Transverse colon (tissue), 4 donors: Measurements from ENCODE around the gene IGF2BP2.

Source experiments
- EP300 ChIP-seq: sonication (generic); formaldehyde crosslinking; IDR thresholded peaks from one replicate; pipeline ENCODE4 v1.6.1; 2017; ENCODE audit warnings: antibody characterized with exemption, low read depth
- POLR2A ChIP-seq: fragments of 450-650 bp; IDR thresholded peaks from one replicate; pipeline ENCODE4 v1.6.1; 2016; ENCODE audit warnings: antibody characterized with exemption, mild to moderate bottlenecking, moderate library complexity
- POLR2AphosphoS5 ChIP-seq, 3 donors: sonication (generic); formaldehyde crosslinking; IDR thresholded peaks; one replicate each; pipeline ENCODE4 v1.6.1; 2016; ENCODE audit warnings: antibody characterized with exemption in 3 of 3
- TF ChIP-seq, protein P1 (sequence below), 5 experiments: fragments of 200-600 bp in 3 of 5; fragments of 450-650 bp in 2 of 5; sonication (generic) in 3 of 5; IDR thresholded peaks; 1 replicate in 2 of 5; 2 replicates in 3 of 5; pipeline ENCODE4 v1.5.1; 2016 to 2017; ENCODE audit warnings: antibody characterized with exemption in 5 of 5, inconsistent platforms in 3 of 5, mild to moderate bottlenecking in 2 of 5, moderate library complexity in 1 of 5

DNA sequence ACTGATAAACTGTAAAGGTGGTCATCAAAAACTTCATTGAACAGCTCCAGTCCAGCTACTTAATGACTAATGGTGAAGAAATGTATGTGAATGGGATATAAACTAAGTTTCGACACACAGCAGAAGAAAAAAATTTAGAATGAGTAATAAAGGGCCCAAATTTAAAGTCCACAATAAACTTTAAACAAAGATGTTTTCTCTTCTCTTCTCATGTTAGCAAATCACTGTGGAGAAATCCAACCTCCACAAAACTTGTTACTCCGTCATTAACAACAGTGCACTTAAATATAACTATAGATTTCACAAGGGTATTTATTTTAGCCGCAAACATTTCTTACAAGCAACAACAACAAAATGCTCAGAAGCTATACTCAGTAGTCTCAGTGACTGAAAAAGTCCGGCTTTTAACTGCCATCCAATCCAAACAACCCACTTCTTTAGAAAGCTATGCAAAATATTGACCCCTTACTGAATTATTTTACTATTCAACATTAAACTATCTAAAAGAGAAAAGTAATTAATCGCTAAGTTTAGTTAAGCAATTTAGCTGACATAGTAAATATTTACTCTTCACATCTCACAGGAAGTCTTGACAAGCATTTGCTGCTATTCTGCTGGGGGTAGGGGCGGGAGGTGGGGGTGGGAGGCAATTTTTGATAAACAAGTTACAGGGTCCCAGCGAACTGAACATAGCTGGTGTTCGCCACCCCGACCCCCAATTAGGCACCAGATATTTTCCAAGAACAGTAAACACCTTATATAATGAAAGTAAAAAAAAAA lies 2.4 kb downstream of the IGF2BP2 start:
- TF ChIP-seq, protein P1, sequence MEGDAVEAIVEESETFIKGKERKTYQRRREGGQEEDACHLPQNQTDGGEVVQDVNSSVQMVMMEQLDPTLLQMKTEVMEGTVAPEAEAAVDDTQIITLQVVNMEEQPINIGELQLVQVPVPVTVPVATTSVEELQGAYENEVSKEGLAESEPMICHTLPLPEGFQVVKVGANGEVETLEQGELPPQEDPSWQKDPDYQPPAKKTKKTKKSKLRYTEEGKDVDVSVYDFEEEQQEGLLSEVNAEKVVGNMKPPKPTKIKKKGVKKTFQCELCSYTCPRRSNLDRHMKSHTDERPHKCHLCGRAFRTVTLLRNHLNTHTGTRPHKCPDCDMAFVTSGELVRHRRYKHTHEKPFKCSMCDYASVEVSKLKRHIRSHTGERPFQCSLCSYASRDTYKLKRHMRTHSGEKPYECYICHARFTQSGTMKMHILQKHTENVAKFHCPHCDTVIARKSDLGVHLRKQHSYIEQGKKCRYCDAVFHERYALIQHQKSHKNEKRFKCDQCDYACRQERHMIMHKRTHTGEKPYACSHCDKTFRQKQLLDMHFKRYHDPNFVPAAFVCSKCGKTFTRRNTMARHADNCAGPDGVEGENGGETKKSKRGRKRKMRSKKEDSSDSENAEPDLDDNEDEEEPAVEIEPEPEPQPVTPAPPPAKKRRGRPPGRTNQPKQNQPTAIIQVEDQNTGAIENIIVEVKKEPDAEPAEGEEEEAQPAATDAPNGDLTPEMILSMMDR (IDR thresholded peaks at IDR 0.05): no peak
- TF ChIP-seq POLR2A: no peak
- no peak for TF ChIP-seq EP300
- TF ChIP-seq POLR2AphosphoS5 (IDR thresholded peaks at IDR 0.05): no peak
